Activated T-cell treated with anti-CD3 and anti-CD28 coated beads, Interleukin-2, amount 50 U/mL, for 4 hours (primary cell): ENCODE results near the gene NQO1. TPM values are rescaled to one million over a fixed set of nuclear protein-coding genes. Genes with fewer than 3 reads are reported as not detected.
A peak's percentile ranks its signal among the peaks of the same experiment; 100 is the strongest.
"Not testable (repeated sequence)": the region's sequence is repeated elsewhere in the genome, so short reads cannot be mapped to it uniquely, and the experiment has no call there.

Experiments
- ATAC-seq, 2 donors: fragments of 200-7000 bp; cut with Tn5 transposase; one replicate each; pipeline ENCODE4 v1.10.0; 2021
- DNase-seq: peaks from one replicate; pipeline ENCODE4 v3.0.0-alpha.2; 2020
- H3K27me3 Mint-ChIP-seq: one replicate; pipeline ENCODE4 v1.8.0; 2021; ENCODE audit warnings: low read depth, mixed read lengths
- H3K36me3 Mint-ChIP-seq: one replicate; pipeline ENCODE4 v1.8.0; 2022; ENCODE audit warnings: mixed read lengths; ENCODE audit not compliant: insufficient read depth
- H3K4me1 Mint-ChIP-seq: one replicate; pipeline ENCODE4 v1.8.0; 2021; ENCODE audit warnings: low read depth, mixed read lengths
- H3K4me3 Mint-ChIP-seq: one replicate; pipeline ENCODE4 v1.8.0; 2021; ENCODE audit warnings: mild to moderate bottlenecking, moderate library complexity, mixed read lengths
- H3K9me3 Mint-ChIP-seq: one replicate; pipeline ENCODE4 v1.8.0; 2021; ENCODE audit warnings: mixed read lengths
- total RNA-seq, 3 donors: library from RNA; stranded (reverse); gene quantifications; one replicate each; pipeline ENCODE4 v1.2.1, GENCODE V29; 2021

Gene NQO1
- total RNA-seq, 3 donors from 2014 or later: 5.5 to 8.5 (median 6.0) TPM

- Mint-ChIP-seq H3K27me3 (no peaks in the 10 kb centered on the region), H3K4me1 (peaks cover 21% of the 10 kb centered on the region), H3K4me3 (peak within 1 kb of the TSS; percentile 100), H3K9me3 (no peaks in the 10 kb centered on the region), H3K36me3 (peaks cover 17% of the 10 kb centered on the region)
- DNase-seq: peak; percentile 97
- peak; percentile 98 for ATAC-seq
Observed at GRCh38 chr16:69754469-69755310, 28.3 kb upstream of the NQO1 start, which contains the start of gene NOB1. Gene NOB1, minus strand, starts transcription at chr16:69754926. Its CDS starts 16 bp downstream, at chr16:69754910.

- Mint-ChIP-seq H3K36me3 (peaks cover 20% of the 10 kb centered on the region), H3K9me3 (no peaks in the 10 kb centered on the region), H3K27me3 (no peaks in the 10 kb centered on the region), H3K4me3 (peak overlapping the region; percentile 100), H3K4me1 (peaks cover 21% of the 10 kb centered on the region)
- DNase-seq (no peak), ATAC-seq (no peak)
Observed at GRCh38 chr16:69754143-69754468, 27.7 kb upstream of the NQO1 start.

DNA sequence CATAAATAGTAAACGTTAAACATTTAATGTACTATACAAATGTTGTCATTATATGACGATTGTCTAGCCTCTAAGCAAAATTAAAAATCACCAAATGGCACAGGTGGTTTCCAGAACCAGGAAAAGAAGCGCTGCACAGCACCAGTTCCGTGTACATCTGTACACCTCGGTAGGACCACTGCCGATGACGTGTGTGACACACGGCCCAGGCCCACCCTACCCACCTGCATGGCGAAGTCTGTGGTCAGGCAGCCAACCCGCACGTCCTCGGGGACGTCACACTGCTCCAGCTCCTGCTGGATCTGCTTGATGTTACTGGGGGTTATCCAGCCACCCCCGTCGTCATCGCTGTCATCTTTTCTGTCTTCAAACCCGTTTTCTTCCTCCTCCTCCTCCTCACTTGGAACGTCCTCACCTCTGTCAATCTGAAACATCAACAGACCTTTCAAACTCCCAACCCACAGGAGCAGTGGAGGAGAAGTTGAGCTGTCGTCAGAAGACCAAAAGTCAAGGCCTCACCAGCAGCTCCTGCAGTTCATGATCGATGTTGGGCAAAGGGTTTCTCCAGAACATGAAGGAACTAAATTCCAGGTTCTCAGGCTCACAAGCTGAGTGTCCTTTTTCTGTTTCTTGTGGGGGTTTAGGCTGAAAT, 22.5 kb upstream of the NQO1 start:
- no peak for ATAC-seq
- Mint-ChIP-seq H3K36me3 (peaks cover 46% of the 10 kb centered on the region), H3K4me3 (no peak overlapping the region)

DNA sequence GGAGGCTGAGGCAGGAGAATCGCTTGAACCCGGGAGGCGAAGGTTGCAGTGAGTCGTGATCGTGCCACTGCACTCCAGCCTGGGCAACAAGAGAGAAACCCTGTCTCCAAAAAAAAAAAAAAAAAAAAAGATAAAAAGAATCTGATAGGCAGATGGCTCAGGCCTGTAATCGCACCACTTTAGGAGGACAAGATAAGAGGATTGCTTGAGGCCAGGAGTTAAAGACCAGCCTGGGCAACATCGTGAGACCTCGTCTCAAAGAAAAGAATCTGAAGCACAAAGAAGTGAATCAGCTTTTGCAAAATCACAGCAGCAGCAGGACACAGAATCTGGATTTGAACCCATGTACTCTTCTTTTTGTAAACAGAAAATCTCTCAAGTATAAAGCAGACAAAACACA, 20.8 kb upstream of the NQO1 start:
- H3K4me3 Mint-ChIP-seq: no peak overlapping the region
- peaks cover 48% of the 10 kb centered on the region for H3K36me3 Mint-ChIP-seq
- no peaks in the 10 kb centered on the region for H3K27me3 Mint-ChIP-seq
- H3K9me3 Mint-ChIP-seq: no peaks in the 10 kb centered on the region
- H3K4me1 Mint-ChIP-seq: peaks cover 10% of the 10 kb centered on the region
- DNase-seq: no peak
- ATAC-seq: no peak

More for the DNA sequence above, 22.5 kb upstream of the NQO1 start:
- Mint-ChIP-seq H3K4me1 (peaks cover 24% of the 10 kb centered on the region), H3K27me3 (no peaks in the 10 kb centered on the region), H3K9me3 (no peaks in the 10 kb centered on the region)
- no peak for DNase-seq

GRCh38 chr16:69745959-69746358, 19.6 kb upstream of the NQO1 start:
- Mint-ChIP-seq H3K36me3 (peaks cover 44% of the 10 kb centered on the region), H3K4me1 (peaks cover 5% of the 10 kb centered on the region), H3K9me3 (no peaks in the 10 kb centered on the region), H3K4me3 (no peak overlapping the region), H3K27me3 (no peaks in the 10 kb centered on the region)
- DNase-seq (no peak), ATAC-seq (no peak)

GRCh38 chr16:69745232-69745612, 18.9 kb upstream of the NQO1 start:
- Mint-ChIP-seq H3K4me1 (peaks cover 5% of the 10 kb centered on the region), H3K9me3 (no peaks in the 10 kb centered on the region), H3K36me3 (peaks cover 42% of the 10 kb centered on the region), H3K4me3 (no peak overlapping the region), H3K27me3 (no peaks in the 10 kb centered on the region)
- ATAC-seq (no peak), DNase-seq (no peak)

GRCh38 chr16:69744363-69745231, 18.2 kb upstream of the NQO1 start:
- no peak for DNase-seq
- no peak for ATAC-seq
- H3K27me3 Mint-ChIP-seq: no peaks in the 10 kb centered on the region

GRCh38 chr16:69741951-69742904, 15.9 kb upstream of the NQO1 start:
- peaks cover 2% of the 10 kb centered on the region for H3K4me1 Mint-ChIP-seq
- H3K4me3 Mint-ChIP-seq: no peak overlapping the region
- H3K36me3 Mint-ChIP-seq: peaks cover 25% of the 10 kb centered on the region
- no peak for DNase-seq
- H3K27me3 Mint-ChIP-seq: no peaks in the 10 kb centered on the region
- no peak for ATAC-seq
- H3K9me3 Mint-ChIP-seq: no peaks in the 10 kb centered on the region

More at GRCh38 chr16:69744363-69745231, 18.2 kb upstream of the NQO1 start:
- Mint-ChIP-seq H3K36me3 (peaks cover 42% of the 10 kb centered on the region), H3K4me1 (peaks cover 5% of the 10 kb centered on the region), H3K4me3 (no peak overlapping the region), H3K9me3 (no peaks in the 10 kb centered on the region)

DNA sequence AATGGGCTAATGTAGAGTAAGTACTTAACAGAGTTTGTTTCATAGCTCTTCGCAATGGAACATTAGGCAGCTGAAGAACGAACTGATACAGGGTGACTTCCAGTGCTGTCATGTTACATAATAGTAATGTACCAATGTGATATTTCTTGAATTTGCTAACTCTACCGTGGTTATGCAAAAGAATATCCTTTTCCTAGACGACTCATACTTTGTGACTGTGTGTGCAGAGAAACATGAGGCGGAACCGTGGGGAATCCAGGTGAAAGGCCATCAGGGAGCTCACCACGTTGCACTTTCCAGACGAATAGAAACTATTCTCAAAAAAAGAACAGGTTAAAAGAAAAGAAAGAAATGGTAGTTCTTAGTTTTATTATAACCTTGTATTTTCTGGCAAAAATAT, 15.2 kb upstream of the NQO1 start:
- Mint-ChIP-seq H3K4me3 (no peak overlapping the region), H3K36me3 (peaks cover 23% of the 10 kb centered on the region), H3K27me3 (no peaks in the 10 kb centered on the region), H3K4me1 (peaks cover 2% of the 10 kb centered on the region), H3K9me3 (no peaks in the 10 kb centered on the region)
- DNase-seq (no peak), ATAC-seq (no peak)

DNA sequence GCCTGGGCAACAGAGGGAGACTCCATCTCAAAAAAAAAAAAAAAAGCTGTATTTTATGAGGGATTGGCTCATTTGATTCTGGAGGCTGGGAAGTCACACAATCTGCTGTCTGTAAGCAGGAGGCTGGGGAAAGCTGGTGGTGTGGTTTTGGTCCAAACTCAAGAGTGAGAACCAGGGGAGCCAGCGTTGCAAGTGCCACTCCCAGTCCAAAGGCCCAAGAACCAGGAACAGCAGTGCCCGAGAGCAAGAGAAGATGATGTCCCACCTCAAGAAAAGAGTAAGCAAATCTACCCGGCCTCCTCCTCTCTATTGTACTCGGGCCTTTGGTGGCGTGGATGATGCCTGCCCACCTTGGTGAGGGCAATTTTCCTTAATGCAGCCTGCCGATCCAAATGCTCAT, 5.7 kb upstream of the NQO1 start:
- peaks cover 2% of the 10 kb centered on the region for H3K36me3 Mint-ChIP-seq
- no peaks in the 10 kb centered on the region for H3K27me3 Mint-ChIP-seq
- peaks cover 4% of the 10 kb centered on the region for H3K4me1 Mint-ChIP-seq
- DNase-seq: no peak
- H3K4me3 Mint-ChIP-seq: no peak overlapping the region
- H3K9me3 Mint-ChIP-seq: no peaks in the 10 kb centered on the region
- ATAC-seq: no peak

GRCh38 chr16:69731280-69731679, 4.9 kb upstream of the NQO1 start:
- H3K4me3 Mint-ChIP-seq, H3K9me3 Mint-ChIP-seq, ATAC-seq, H3K27me3 Mint-ChIP-seq, DNase-seq, H3K36me3 Mint-ChIP-seq: not testable (repeated sequence)
- H3K4me1 Mint-ChIP-seq: peaks cover 12% of the 10 kb centered on the region

- not testable (repeated sequence) for DNase-seq, H3K4me3 Mint-ChIP-seq, H3K36me3 Mint-ChIP-seq, H3K27me3 Mint-ChIP-seq, ATAC-seq, H3K9me3 Mint-ChIP-seq
- peaks cover 18% of the 10 kb centered on the region for H3K4me1 Mint-ChIP-seq
Observed at GRCh38 chr16:69729030-69729429, 2.7 kb upstream of the NQO1 start.

DNA sequence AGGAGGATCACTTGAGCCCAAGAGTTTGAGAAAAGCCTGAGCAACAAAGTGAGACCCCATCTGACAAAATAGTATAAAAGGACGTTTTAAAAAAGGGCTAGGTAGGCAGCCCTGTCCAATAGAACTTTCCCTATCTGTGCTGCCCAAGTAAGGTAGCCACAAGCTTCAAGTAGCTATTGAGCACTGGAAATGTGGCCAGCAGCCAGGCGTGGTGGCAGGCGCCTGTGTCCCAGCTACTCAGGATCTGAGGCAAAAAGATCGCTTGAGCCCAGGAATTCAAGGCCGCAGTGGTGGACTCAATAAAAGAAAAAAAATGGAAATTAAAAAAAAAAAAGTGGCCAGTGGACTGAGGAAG, 1.5 kb upstream of the NQO1 start:
- DNase-seq (no peak), ATAC-seq (no peak)
- Mint-ChIP-seq H3K9me3 (no peaks in the 10 kb centered on the region), H3K4me3 (peak overlapping the region; percentile 19), H3K36me3 (peaks cover 2% of the 10 kb centered on the region), H3K27me3 (no peaks in the 10 kb centered on the region), H3K4me1 (peaks cover 18% of the 10 kb centered on the region)
